GM23338 (cell line): ENCODE results near the gene HCN1. TPM values are rescaled to one million over a fixed set of nuclear protein-coding genes. Genes with fewer than 3 reads are reported as not detected.

ENCODE experiments used
- ATAC-seq: fragments of 200-7000 bp; cut with Tn5 transposase; 3 replicates; pipeline ENCODE4 v1.9.1; 2020
- DNase-seq: peaks from one replicate; pipeline ENCODE4 v3.0.0-alpha.2; 2015; ENCODE audit warnings: low spot score
- H2AFZ ChIP-seq: fragments of 200-600 bp; sonication (generic); 2 replicates; pipeline ENCODE4 v1.8.0; 2016; ENCODE audit warnings: antibody characterized with exemption, mild to moderate bottlenecking, moderate library complexity
- H3F3A ChIP-seq: fragments of 200-600 bp; sonication (generic); replicated peaks from 2 replicates; pipeline ENCODE4 v1.8.0; 2017; ENCODE audit warnings: antibody characterized with exemption, mixed run types, low read depth
- H3K27ac ChIP-seq: fragments of 200-600 bp; sonication (generic); 2 replicates; pipeline ENCODE4 v1.6.1; 2016; ENCODE audit warnings: low read depth
- H3K27me3 ChIP-seq: fragments of 200-600 bp; sonication (generic); 2 replicates; pipeline ENCODE4 v1.8.0; 2016; ENCODE audit warnings: mild to moderate bottlenecking, mixed run types, moderate library complexity; ENCODE audit not compliant: insufficient read depth
- H3K36me3 ChIP-seq: fragments of 200-600 bp; sonication (generic); 2 replicates; pipeline ENCODE4 v1.8.0; 2016; ENCODE audit warnings: mild to moderate bottlenecking; ENCODE audit not compliant: insufficient read depth
- H3K4me1 ChIP-seq: fragments of 200-600 bp; sonication (generic); 2 replicates; pipeline ENCODE4 v1.8.0; 2016; ENCODE audit warnings: mild to moderate bottlenecking, moderate library complexity; ENCODE audit not compliant: insufficient read depth
- H3K4me2 ChIP-seq: fragments of 200-600 bp; sonication (generic); 2 replicates; pipeline ENCODE4 v1.7.1; 2017; ENCODE audit warnings: mixed run types
- H3K4me3 ChIP-seq: fragments of 200-600 bp; sonication (generic); 2 replicates; pipeline ENCODE4 v1.6.1; 2016; ENCODE audit warnings: mixed run types
- H3K79me2 ChIP-seq: fragments of 200-600 bp; sonication (generic); replicated peaks from 2 replicates; pipeline ENCODE4 v1.8.0; 2017; ENCODE audit warnings: mild to moderate bottlenecking; ENCODE audit not compliant: insufficient read depth
- H3K9me2 ChIP-seq: fragments of 200-600 bp; sonication (generic); 2 replicates; pipeline ENCODE4 v1.8.0; 2017; ENCODE audit not compliant: insufficient read depth
- H4K20me1 ChIP-seq: fragments of 200-600 bp; sonication (generic); replicated peaks from 2 replicates; pipeline ENCODE4 v1.8.0; 2017; ENCODE audit warnings: mild to moderate bottlenecking; ENCODE audit not compliant: insufficient read depth
- H3K27ac Mint-ChIP-seq: 2 replicates; pipeline ENCODE4 v1.8.0; 2020; ENCODE audit warnings: inconsistent platforms, mild to moderate bottlenecking, moderate library complexity, mixed read lengths
- H3K27me3 Mint-ChIP-seq: 3 replicates; pipeline ENCODE4 v1.8.0; 2022; ENCODE audit warnings: low read depth, mild to moderate bottlenecking, moderate library complexity, mixed read lengths, inconsistent platforms; ENCODE audit not compliant: insufficient read depth, poor library complexity
- H3K36me3 Mint-ChIP-seq: 3 replicates; pipeline ENCODE4 v1.8.0; 2021; ENCODE audit warnings: low read depth, mild to moderate bottlenecking, inconsistent platforms, moderate library complexity, mixed read lengths
- H3K4me1 Mint-ChIP-seq: 3 replicates; pipeline ENCODE4 v1.8.0; 2020; ENCODE audit warnings: mild to moderate bottlenecking, inconsistent platforms, mixed read lengths
- H3K4me3 Mint-ChIP-seq: 3 replicates; pipeline ENCODE4 v1.8.0; 2021; ENCODE audit warnings: moderate library complexity, mild to moderate bottlenecking, inconsistent platforms, mixed read lengths
- H3K9me3 Mint-ChIP-seq: 3 replicates; pipeline ENCODE4 v1.8.0; 2020; ENCODE audit warnings: moderate library complexity, mild to moderate bottlenecking, inconsistent platforms, mixed read lengths
- CREB1 ChIP-seq: fragments of 250-450 bp; sonication (Bioruptor Pico); IDR thresholded peaks from 2 replicates; pipeline ENCODE4 v1.5.0; 2020; ENCODE audit warnings: low read depth, mild to moderate bottlenecking, moderate library complexity
- CTCF ChIP-seq, 2 experiments: fragments of 200-600 bp in 1 of 2; sonication (generic) in 1 of 2; conservative IDR thresholded peaks; 2 replicates each; pipeline versions ENCODE4 v1.5.1 to v1.6.1; 2016 to 2017; ENCODE audit warnings: antibody characterized with exemption in 2 of 2, low read depth in 2 of 2, mild to moderate bottlenecking in 2 of 2, moderate library complexity in 1 of 2
- ETS1 ChIP-seq: IDR thresholded peaks from 2 replicates; pipeline ENCODE4 v1.6.1; 2016; ENCODE audit warnings: antibody characterized with exemption
- EZH2 ChIP-seq: fragments of 200-600 bp; sonication (generic); IDR thresholded peaks from one replicate; pipeline ENCODE4 v1.8.0; 2017; ENCODE audit warnings: antibody characterized with exemption, mild to moderate bottlenecking, low read depth; ENCODE audit not compliant: unreplicated experiment
- EZH2phosphoT487 ChIP-seq: fragments of 200-600 bp; sonication (generic); IDR thresholded peaks from one replicate; pipeline ENCODE4 v1.8.1; 2018; ENCODE audit warnings: antibody characterized with exemption; ENCODE audit not compliant: unreplicated experiment
- NANOG ChIP-seq: IDR thresholded peaks from 2 replicates; pipeline ENCODE4 v1.6.1; 2016; ENCODE audit warnings: antibody characterized with exemption, borderline replicate concordance
- POLR2AphosphoS5 ChIP-seq: IDR thresholded peaks from 2 replicates; pipeline ENCODE4 v1.6.1; 2016; ENCODE audit warnings: antibody characterized with exemption, low read depth
- STAT1 ChIP-seq: IDR thresholded peaks from one replicate; pipeline ENCODE4 v1.6.1; 2016; ENCODE audit warnings: antibody characterized with exemption; ENCODE audit not compliant: unreplicated experiment
- ZNF114 ChIP-seq: fragments of 250-450 bp; sonication (Bioruptor Pico); IDR thresholded peaks from 2 replicates; pipeline ENCODE4 v1.5.0; 2020; ENCODE audit warnings: mild to moderate bottlenecking, moderate library complexity
- ZNF331 ChIP-seq: fragments of 250-450 bp; sonication (Bioruptor Pico); IDR thresholded peaks from 2 replicates; pipeline ENCODE4 v1.5.0; 2020; ENCODE audit warnings: low read depth, mild to moderate bottlenecking, moderate library complexity
- ZNF462 ChIP-seq: fragments of 250-450 bp; sonication (Bioruptor Pico); IDR thresholded peaks from 2 replicates; pipeline ENCODE4 v1.5.0; 2020; ENCODE audit warnings: mild to moderate bottlenecking, moderate library complexity
- polyA plus RNA-seq: library from polyadenylated mRNA; unstranded; fragments of >200 nt; fragmentation: Nextera tagmentation; extraction: Ambion mirVana; gene quantifications from 2 replicates; pipeline ENCODE4 v1.2.1, GENCODE V29; 2016
- total RNA-seq: library from RNA; depleted of rRNA; stranded (reverse); fragments of >200 nt; shearing (Covaris generic); gene quantifications from 2 replicates; pipeline ENCODE4 v1.2.3, GENCODE V29; 2014

Gene HCN1
- total and polyA plus RNA-seq, 2 experiments from 2014 or later, result 2.8 to 6.9 TPM

- H3K4me2 ChIP-seq, result no peak overlapping the region
- no peak for ATAC-seq
- peaks cover 4% of the 10 kb centered on the region; the same call in 2 of the 3 replicates for H3K4me1 Mint-ChIP-seq
- no peaks in the 10 kb centered on the region for H3K9me3 Mint-ChIP-seq
- H3K27ac Mint-ChIP-seq, result no peak overlapping the region; the same call in 1 of the 2 replicates
- no peaks in the 10 kb centered on the region for H3K79me2 ChIP-seq
- H3F3A ChIP-seq, result no peaks in the 10 kb centered on the region
- no peak overlapping the region for H3K27ac ChIP-seq
- no peaks in the 10 kb centered on the region for H3K27me3 ChIP-seq
- H4K20me1 ChIP-seq, result no peaks in the 10 kb centered on the region
- H3K36me3 Mint-ChIP-seq, result no peaks in the 10 kb centered on the region
- H3K27me3 Mint-ChIP-seq, result no peaks in the 10 kb centered on the region
- DNase-seq, result no peak
- H3K4me3 ChIP-seq, result no peak overlapping the region
- H3K4me1 ChIP-seq, result peaks cover 6% of the 10 kb centered on the region; the same call in 1 of the 2 replicates
- H3K9me2 ChIP-seq, result no peaks in the 10 kb centered on the region
- TF ChIP-seq STAT1 (no peak), ZNF462 (CRISPR knock-in tag) (no peak), ZNF114 (CRISPR knock-in tag) (no peak), POLR2AphosphoS5 (no peak), EZH2 (no peak), ZNF331 (CRISPR knock-in tag) (no peak), CREB1 (CRISPR knock-in tag) (no peak)
- no peaks in the 10 kb centered on the region for H3K36me3 ChIP-seq
- no peak overlapping the region for H3K4me3 Mint-ChIP-seq
- no peak overlapping the region for H2AFZ ChIP-seq
Measured at GRCh38 chr5:45542421-45542820, 153.8 kb downstream of the HCN1 start.

GRCh38 chr5:45533663-45534062 is 162.5 kb downstream of the HCN1 start:
- Histone ChIP-seq H3K4me1 (peaks cover 13% of the 10 kb centered on the region), H3K4me2 (no peak overlapping the region), H2AFZ (no peak overlapping the region), H3K27me3 (no peaks in the 10 kb centered on the region), H3K79me2 (no peaks in the 10 kb centered on the region), H4K20me1 (no peaks in the 10 kb centered on the region), H3K27ac (no peak overlapping the region), H3F3A (no peaks in the 10 kb centered on the region), H3K36me3 (no peaks in the 10 kb centered on the region), H3K4me3 (no peak overlapping the region), H3K9me2 (no peaks in the 10 kb centered on the region)
- Mint-ChIP-seq H3K27ac (peak overlapping the region; percentile 22; the same call in 1 of the 2 replicates), H3K27me3 (no peaks in the 10 kb centered on the region), H3K36me3 (no peaks in the 10 kb centered on the region), H3K9me3 (no peaks in the 10 kb centered on the region), H3K4me1 (peaks cover 16% of the 10 kb centered on the region), H3K4me3 (no peak overlapping the region)
- no peak for DNase-seq
- ATAC-seq, result no peak
- TF ChIP-seq NANOG (no peak), EZH2phosphoT487 (no peak), CTCF (conservative IDR thresholded peaks at IDR 0.05; ENCODE audit: low read depth in 2 of 2) (no peak), ZNF331 (CRISPR knock-in tag) (no peak), ETS1 (no peak)
